GM18520 (cell line): ENCODE results near the gene TTC23.

Experiments used
- ATAC-seq: cut with Tn5 transposase; IDR thresholded peaks from one replicate; pipeline ENCODE4 v1.9.1; 2021; ENCODE audit not compliant: unreplicated experiment

TTC23 gene

GRCh38 chr15:99139276-99139675 is 110.1 kb downstream of the TTC23 start:
- ATAC-seq: no peak

DNA sequence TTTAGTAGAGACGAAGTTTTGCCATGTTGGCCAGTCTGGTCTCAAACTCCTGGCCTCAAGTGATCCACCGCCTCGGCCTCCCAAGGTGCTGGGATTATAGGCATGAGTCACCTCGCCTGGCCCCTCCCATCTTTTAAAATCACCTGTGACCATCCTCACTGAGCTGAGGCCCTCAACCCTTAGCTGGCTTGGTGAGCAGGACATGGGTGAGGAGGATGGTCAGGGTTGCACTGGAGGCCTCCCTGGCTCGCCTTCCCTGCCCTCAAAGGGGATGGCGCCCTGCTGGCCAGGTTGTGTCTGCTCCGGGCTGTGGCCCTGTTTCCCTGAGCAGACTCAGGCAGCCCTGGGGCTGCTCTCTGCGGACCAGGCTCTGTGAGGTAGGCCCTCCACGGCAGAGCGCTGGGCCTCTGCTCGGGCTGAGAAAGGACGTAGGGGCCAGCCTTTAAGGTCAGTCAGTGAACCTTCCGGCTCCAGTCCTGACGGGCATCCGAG is 110.8 kb downstream of the TTC23 start:
- no peak for ATAC-seq

GRCh38 chr15:99137877-99138276 is 111.5 kb downstream of the TTC23 start:
- no peak for ATAC-seq

DNA sequence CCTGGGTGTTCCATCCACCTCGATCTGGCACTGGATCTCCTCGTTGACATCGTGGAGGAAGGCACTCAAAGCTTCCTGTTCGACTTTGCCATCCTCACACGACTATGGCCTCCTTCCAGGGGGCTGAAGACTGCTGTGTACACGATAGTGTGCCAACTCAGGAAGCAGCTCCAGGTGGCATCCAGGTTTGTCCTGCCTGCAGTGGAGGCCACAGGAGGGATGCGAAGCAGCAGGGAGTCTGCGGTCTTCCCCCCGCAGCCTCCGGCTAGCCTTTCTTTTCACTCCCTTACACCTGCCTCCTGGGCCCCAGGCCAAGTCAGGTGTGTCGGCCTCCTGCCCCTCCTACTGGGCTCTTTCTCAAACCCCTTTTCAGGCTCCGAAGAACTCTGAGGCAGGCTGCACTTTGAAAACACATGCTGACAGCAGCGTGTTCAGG is 112.3 kb downstream of the TTC23 start:
- ATAC-seq: no peak

GRCh38 chr15:99135194-99135593 is 114.2 kb downstream of the TTC23 start:
- peak; percentile 55 for ATAC-seq

DNA sequence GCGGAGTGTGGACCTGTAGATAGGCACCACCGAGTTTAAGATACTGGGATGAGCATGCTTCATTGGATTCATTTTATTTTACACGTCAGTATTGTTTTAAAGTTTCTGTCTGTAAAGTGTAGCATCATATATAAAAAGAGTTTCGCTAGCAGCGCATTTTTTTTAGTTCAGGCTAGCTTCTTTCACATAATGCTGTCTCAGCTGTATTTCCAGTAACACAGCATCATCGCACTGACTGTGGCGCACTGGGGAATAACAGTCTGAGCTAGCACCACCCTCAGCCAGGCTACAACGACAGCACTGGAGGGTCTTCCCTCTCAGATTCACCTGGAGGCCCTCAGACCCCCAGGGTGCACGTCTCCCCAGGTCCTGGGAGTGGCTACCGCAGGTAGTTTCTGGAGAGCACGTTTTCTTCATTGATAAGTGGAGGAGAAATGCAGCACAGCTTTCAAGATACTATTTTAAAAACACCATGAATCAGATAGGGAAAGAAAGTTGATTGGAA is 115.0 kb downstream of the TTC23 start:
- ATAC-seq: no peak

GRCh38 chr15:99132634-99133287 is 116.6 kb downstream of the TTC23 start:
- ATAC-seq: no peak

DNA sequence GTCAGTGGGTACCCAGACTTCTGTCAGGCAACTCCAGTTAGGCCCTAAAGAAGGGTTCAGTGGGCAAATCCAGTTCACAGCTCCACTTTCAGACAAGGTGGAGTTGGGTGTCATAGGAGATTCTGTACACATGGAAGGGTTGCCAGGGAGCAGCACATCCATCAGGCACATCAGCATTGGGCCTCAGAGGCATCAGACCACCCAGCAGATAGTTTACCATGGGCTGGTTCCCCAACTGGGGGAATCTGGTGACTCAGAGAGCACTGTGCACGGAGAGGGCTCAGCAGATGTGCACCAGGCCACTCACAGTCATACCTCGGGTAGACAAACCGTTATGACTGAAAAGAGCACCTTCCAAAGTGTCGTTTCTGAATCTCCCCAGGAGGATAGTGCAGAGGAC is 117.3 kb downstream of the TTC23 start:
- ATAC-seq: no peak

GRCh38 chr15:99131441-99132023 is 117.8 kb downstream of the TTC23 start:
- no peak for ATAC-seq

DNA sequence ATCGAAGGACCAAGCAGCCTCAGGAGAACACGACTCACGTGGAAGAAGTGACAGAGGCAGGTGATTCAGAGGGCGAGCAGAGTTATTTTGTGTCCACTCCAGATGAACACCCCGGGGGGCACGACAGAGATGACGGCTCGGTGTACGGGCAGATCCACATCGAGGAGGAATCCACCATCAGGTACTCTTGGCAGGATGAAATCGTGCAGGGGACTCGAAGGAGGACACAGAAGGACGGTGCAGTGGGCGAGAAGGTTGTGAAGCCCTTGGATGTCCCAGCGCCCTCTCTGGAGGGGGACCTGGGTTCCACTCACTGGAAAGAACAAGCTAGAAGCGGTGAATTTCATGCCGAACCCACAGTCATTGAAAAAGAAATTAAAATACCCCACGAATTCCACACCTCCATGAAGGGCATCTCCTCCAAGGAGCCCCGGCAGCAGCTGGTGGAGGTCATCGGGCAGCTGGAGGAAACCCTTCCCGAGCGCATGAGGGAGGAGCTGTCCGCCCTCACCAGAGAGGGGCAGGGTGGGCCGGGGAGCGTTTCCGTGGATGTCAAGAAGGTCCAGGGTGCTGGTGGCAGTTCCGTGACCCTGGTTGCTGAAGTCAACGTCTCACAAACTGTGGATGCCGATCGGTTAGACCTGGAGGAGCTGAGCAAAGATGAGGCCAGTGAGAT is 118.5 kb downstream of the TTC23 start:
- no peak for ATAC-seq

- ATAC-seq: no peak
Measured at GRCh38 chr15:99130314-99130713, 119.1 kb downstream of the TTC23 start.

GRCh38 chr15:99129644-99130043 is 119.7 kb downstream of the TTC23 start:
- no peak for ATAC-seq

DNA sequence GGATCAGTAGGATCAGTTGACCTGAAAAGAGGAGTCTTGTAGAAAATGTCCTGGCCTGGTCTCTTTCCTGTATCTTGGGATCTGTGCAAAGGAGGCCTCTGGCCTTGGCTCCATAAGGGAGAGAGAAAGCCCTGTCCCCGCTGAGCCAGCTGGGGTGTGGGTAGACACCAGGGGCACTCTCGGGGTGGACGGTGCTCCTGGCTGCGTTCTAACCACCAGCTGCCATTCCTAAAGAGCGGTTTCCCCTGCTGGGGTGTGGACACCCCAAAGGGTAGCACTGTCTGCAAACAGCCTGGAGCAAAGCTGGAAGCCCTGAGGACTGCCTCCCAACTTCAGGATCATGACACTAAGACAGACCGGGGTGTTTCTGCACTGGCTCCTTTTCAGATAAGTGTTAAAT is 121.0 kb downstream of the TTC23 start:
- no peak for ATAC-seq

GRCh38 chr15:99127773-99128172 is 121.6 kb downstream of the TTC23 start:
- no peak for ATAC-seq

DNA sequence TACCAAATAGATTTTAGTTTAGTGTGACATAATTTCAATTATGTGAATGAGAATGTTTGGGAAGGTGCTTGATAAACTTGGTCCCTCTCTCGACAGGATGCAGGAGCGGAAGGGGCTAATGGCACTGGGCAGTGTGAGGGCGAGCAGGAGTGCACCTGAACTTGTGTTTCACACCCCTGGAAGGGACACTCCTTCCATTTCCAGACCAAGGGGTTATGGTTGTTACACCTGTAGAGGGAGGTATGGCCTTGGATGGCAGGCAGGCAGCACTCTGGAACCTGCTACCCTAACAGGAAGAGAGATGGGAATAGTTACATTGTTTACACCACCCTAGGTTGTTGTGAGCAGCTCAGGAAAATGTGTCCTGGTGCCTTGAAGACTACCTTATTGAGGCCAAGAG is 122.5 kb downstream of the TTC23 start:
- no peak for ATAC-seq

DNA sequence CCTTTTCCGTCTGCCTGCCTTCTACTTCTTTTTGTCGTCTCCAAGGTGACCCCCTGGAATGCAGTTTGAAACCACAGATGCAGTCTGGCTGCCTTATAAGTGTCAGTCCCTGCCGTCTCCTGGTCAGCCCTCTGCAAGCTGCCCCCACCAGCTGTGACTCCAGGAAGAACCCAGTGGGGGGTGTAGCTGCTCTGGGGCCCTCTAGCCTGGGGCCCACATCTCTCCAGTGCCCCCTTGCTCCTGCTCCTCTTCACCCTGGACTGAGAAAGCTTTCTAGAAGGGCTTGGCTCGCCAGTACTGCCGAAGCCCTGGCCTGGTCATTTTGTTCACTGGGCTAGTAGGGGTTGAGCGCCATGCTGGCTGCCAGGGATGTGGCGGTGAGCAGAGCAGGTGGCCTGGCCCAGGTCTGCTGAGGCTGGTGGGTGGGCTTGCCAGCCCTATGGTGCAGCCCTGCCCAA is 123.2 kb downstream of the TTC23 start:
- ATAC-seq: no peak

DNA sequence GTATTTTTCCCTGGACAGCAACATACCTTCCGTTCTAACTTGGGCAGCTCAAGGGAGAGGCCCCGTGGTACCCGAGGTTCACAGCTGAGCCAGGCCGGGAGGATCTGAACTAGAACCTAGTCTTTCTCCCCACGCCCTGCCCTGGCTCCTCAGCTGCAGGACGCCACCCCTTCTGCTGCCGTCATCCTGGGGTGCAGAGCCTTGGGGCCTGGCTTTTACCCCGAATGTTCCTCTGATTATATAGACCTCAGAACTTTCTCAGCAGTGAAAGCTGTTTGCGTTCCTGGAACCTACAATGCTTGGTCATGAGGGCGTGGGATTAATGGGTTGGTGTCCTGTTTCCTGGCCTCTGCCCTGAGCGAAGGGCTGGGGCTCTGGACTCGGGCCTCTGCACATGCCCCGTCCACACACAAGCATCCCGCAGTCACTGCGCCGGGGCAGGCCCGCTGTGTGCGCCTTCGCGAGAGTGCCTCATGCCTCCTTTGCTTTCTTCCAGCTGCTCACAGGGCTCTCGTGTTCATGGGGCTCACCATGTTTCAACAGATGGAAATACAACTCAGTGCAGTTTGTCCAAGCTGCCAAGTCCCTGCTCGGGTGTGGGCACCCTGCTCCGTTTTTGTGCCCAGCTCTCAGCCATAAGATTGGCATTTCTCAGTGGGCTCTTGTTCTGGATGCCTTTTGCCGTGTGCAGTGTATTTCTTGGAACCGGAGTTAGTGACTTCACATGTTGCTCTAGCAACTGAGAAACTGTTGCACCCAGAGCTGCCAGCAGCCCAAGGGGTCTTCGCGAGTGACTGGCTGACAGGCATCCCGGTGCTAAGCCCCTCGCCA is 124.1 kb downstream of the TTC23 start:
- ATAC-seq: no peak

DNA sequence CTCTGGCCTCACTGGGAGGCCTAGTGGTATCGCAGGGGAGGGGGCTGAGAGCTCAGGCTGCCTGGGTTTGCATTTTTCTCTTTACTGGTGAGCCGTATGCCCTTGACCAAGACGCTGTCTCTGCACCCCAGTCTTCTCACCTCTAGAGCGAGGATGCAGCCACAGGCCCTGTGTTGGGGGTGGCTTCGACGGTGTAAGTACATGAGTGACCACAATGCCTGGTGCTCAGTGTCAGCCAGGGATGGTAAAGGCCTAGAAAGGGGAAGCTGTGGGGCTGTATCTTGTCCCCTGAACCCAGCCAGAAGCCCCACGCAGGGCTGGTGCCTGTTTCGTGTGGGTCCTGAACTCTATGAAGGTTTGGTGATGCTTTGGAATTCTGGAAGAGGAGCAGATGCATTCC is 124.7 kb downstream of the TTC23 start:
- no peak for ATAC-seq

DNA sequence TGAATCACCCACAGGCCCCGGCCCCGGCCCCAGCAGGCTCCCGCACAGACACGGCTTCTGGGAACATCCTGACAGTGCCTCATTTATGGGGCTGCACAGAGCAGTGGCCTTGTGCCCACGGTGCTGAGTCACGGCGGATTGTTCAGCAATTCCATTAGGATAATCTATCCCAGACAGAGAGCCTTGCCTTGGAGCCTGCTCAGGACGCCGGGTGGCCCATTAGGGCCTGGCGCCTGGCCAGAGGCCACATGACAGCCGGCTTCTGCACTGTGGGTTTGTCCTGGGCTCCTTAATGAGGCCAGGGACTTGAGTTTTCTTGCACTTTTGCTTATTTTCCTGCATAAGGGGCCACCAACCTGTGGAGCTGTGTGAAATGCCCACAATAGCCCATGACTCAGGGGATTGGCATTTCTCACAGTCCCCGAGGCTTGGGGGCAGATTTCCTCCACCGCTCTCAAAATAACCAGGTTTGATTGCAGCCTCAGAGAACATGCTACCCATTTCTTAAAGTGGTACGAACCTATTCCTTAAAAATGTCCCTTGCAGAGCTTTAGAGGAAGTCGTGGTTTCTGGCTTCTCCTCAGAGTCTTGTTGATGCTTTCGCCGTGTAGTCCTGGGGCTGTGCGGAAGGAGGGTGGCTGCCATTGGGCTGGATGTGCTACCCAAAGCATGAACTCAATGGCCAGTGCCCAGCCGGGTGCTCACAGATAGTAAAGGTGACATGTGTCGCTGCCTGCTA is 125.5 kb downstream of the TTC23 start:
- no peak for ATAC-seq
